GM10847 (cell line): ENCODE measurements around the gene PIP4K2A.

Experiments
- POLR2A ChIP-seq: IDR thresholded peaks from 2 replicates; pipeline ENCODE4 v1.6.1; 2011; ENCODE audit not compliant: insufficient read length; ENCODE audit errors: extremely low read depth

The PIP4K2A gene

GRCh38 chr10:22489975-22490374 lies 224.4 kb downstream of the PIP4K2A start:
- no peak for TF ChIP-seq POLR2A

GRCh38 chr10:22489467-22489866 lies 224.9 kb downstream of the PIP4K2A start:
- TF ChIP-seq POLR2A: no peak

GRCh38 chr10:22486431-22486830 lies 227.9 kb downstream of the PIP4K2A start:
- TF ChIP-seq POLR2A: no peak
